ENCODE data around the gene GSX1. TPM values are rescaled to one million over a fixed set of nuclear protein-coding genes. Genes with fewer than 3 reads are reported as not detected.

Gene GSX1
- polyA plus RNA-seq, 1 of the 3 experiments (the other 2 are of a cell fraction) = not detected

DNA sequence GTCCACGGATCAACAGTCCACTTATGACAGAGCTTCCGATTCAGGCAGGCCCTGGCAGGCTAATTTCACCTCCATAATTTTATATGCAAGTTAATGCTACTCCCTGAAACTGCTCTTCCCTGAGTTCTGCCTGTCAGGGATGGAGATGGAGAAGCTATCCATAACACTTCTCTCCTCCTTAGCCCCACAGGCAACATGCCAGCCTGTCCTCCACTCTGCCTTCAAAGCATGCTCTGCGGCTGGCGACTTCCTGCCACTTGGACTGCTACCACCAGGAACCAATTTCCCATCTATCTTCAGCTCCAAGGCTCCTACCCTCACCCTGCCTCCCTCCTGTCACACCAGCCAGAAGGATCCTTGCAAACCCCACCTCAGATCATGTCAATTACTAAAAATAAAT, 35.4 kb downstream of the GSX1 start:
- Histone ChIP-seq H3K27ac (ENCODE audit: low read depth in 2 of 2, low read length in 1 of 2) (no peak overlapping the region), H3K9ac (no peak overlapping the region), H3K4me3 (ENCODE audit: low read depth in 2 of 2, low read length in 1 of 2) (no peak overlapping the region), H3K4me1 (ENCODE audit: control insufficient read depth in 1 of 2, insufficient read depth in 2 of 2, low read depth in 1 of 2, low read length in 1 of 2) (peaks cover 0 to 2% of the 10 kb centered on the region in 2 experiments; a peak in 1 of 4 replicates), H3K9me3 (no peaks in the 10 kb centered on the region), H3K4me2 (no peak overlapping the region), H3F3A (replicated peaks; ENCODE audit: insufficient read depth) (no peaks in the 10 kb centered on the region), H3K9me2 (no peaks in the 10 kb centered on the region), H3K27me3 (ENCODE audit: insufficient read depth) (peaks cover 44% of the 10 kb centered on the region), H3K36me3 (replicated peaks in 1 of 2; ENCODE audit: control insufficient read depth in 1 of 2, insufficient read depth in 2 of 2, low read length in 1 of 2) (no peaks in the 10 kb centered on the region), H2AFZ (ENCODE audit: low read depth) (no peak overlapping the region), H4K20me1 (ENCODE audit: insufficient read depth) (no peaks in the 10 kb centered on the region), H3K79me2 (ENCODE audit: insufficient read depth) (no peaks in the 10 kb centered on the region)
- no peak for DNase-seq
- CTCF ChIA-PET = interaction anchor here (0.7 to 10.6 kb wide), 28 partner anchors 10 to 880 kb away, joined by 3 to 207 read pairs (median 9); partner anchors contain the start of genes POLR1D and URAD
- WGBS (ENCODE audit: low lambda C conversion rate) = 15% methylated on average over 4 of the region's 4 CpGs
- POLR2A ChIA-PET = no interaction called here
- TF ChIP-seq NFIC (IDR thresholded peaks at IDR 0.05; ENCODE audit: borderline replicate concordance) = no peak
- no peak for TF ChIP-seq TEAD4 (IDR thresholded peaks at IDR 0.05; ENCODE audit: borderline replicate concordance, insufficient read depth)
- TF ChIP-seq FOXM1 (IDR thresholded peaks at IDR 0.05; ENCODE audit: low read depth) = no peak
- no peak for TF ChIP-seq POLR2AphosphoS5 (IDR thresholded peaks at IDR 0.05; ENCODE audit: low read depth, low read length)
- TF ChIP-seq, protein P1, sequence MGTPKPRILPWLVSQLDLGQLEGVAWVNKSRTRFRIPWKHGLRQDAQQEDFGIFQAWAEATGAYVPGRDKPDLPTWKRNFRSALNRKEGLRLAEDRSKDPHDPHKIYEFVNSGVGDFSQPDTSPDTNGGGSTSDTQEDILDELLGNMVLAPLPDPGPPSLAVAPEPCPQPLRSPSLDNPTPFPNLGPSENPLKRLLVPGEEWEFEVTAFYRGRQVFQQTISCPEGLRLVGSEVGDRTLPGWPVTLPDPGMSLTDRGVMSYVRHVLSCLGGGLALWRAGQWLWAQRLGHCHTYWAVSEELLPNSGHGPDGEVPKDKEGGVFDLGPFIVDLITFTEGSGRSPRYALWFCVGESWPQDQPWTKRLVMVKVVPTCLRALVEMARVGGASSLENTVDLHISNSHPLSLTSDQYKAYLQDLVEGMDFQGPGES (IDR thresholded peaks at IDR 0.05; ENCODE audit: low read depth, low read length) = no peak
- TF ChIP-seq EZH2phosphoT487 (IDR thresholded peaks at IDR 0.05; ENCODE audit: borderline replicate concordance, low read depth) = no peak
- no peak for TF ChIP-seq TCF12 (IDR thresholded peaks at IDR 0.05)
- TF ChIP-seq, protein P2, sequence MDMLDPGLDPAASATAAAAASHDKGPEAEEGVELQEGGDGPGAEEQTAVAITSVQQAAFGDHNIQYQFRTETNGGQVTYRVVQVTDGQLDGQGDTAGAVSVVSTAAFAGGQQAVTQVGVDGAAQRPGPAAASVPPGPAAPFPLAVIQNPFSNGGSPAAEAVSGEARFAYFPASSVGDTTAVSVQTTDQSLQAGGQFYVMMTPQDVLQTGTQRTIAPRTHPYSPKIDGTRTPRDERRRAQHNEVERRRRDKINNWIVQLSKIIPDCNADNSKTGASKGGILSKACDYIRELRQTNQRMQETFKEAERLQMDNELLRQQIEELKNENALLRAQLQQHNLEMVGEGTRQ (IDR thresholded peaks at IDR 0.05; ENCODE audit: borderline replicate concordance, low read depth, low read length) = no peak
- no peak for TF ChIP-seq TAF1 (IDR thresholded peaks at IDR 0.05; ENCODE audit: borderline replicate concordance, low read depth, low read length)
- TF ChIP-seq GABPA (IDR thresholded peaks at IDR 0.05; ENCODE audit: low read depth) = no peak
- TF ChIP-seq, protein P3, sequence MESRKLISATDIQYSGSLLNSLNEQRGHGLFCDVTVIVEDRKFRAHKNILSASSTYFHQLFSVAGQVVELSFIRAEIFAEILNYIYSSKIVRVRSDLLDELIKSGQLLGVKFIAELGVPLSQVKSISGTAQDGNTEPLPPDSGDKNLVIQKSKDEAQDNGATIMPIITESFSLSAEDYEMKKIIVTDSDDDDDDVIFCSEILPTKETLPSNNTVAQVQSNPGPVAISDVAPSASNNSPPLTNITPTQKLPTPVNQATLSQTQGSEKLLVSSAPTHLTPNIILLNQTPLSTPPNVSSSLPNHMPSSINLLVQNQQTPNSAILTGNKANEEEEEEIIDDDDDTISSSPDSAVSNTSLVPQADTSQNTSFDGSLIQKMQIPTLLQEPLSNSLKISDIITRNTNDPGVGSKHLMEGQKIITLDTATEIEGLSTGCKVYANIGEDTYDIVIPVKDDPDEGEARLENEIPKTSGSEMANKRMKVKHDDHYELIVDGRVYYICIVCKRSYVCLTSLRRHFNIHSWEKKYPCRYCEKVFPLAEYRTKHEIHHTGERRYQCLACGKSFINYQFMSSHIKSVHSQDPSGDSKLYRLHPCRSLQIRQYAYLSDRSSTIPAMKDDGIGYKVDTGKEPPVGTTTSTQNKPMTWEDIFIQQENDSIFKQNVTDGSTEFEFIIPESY (IDR thresholded peaks at IDR 0.05; ENCODE audit: borderline replicate concordance, low read depth) = no peak
- no peak for TF ChIP-seq SIN3A (IDR thresholded peaks at IDR 0.05; ENCODE audit: borderline replicate concordance, low read depth, low read length)
- TF ChIP-seq MXI1 (IDR thresholded peaks at IDR 0.05; ENCODE audit: low read depth, low read length) = no peak
- no peak for TF ChIP-seq RAD21 (IDR thresholded peaks at IDR 0.05; ENCODE audit: low read length)
